Testis (tissue), 3 donors: ENCODE data around the gene ZMYND19. TPM values are rescaled to one million over a fixed set of nuclear protein-coding genes. Genes with fewer than 3 reads are reported as not detected.

Source experiments
- DNase-seq: peaks from one replicate; pipeline ENCODE4 v3.0.0-alpha.2; 2019
- H3K27ac ChIP-seq, 2 donors: fragments of 200-600 bp; sonication (generic); one replicate each; pipeline ENCODE4 v1.5.1; 2019
- H3K27me3 ChIP-seq: fragments of 200-600 bp; sonication (generic); one replicate; pipeline ENCODE4 v1.5.1; 2019
- H3K36me3 ChIP-seq: fragments of 200-600 bp; sonication (generic); one replicate; pipeline ENCODE4 v1.5.1; 2017; ENCODE audit warnings: low read depth; ENCODE audit errors: missing control alignments
- H3K4me1 ChIP-seq: fragments of 200-600 bp; sonication (generic); one replicate; pipeline ENCODE4 v1.5.1; 2019
- H3K4me3 ChIP-seq, 2 donors: fragments of 200-600 bp; sonication (generic); one replicate each; pipeline ENCODE4 v1.5.1; 2017 to 2019
- H3K9me3 ChIP-seq: fragments of 200-600 bp; sonication (generic); one replicate; pipeline ENCODE4 v1.5.1; 2017
- CTCF ChIP-seq, 3 experiments: fragments of 450-650 bp in 2 of 3; fragments of 200-600 bp in 1 of 3; sonication (generic) in 1 of 3; IDR thresholded peaks; one replicate each; pipeline ENCODE4 v1.5.1; 2016 to 2019; ENCODE audit warnings: antibody characterized with exemption in 3 of 3, mild to moderate bottlenecking in 2 of 3, moderate library complexity in 1 of 3
- POLR2A ChIP-seq: fragments of 450-650 bp; IDR thresholded peaks from one replicate; pipeline ENCODE4 v1.6.1; 2017; ENCODE audit warnings: antibody characterized with exemption, mild to moderate bottlenecking, moderate library complexity
- WGBS, 2 donors: methylation state at CpG; one replicate each; pipeline ENCODE4 v1.1.5; 2018; 5-methylcytosine and 5-hydroxymethylcytosine counted together
- intact Hi-C: fragments of 100-400 bp; cut with DNase I; formaldehyde crosslinking; loops from one replicate; pipeline ENCODE4 v1.15.1; 2023; ENCODE audit warnings: low total_unique reads
- polyA plus RNA-seq: library from polyadenylated mRNA; stranded (reverse); fragments of 350-450 nt; fragmentation: Illumina TruSeq; extraction: RNeasy Lipid Tissue Mini Kit (QIAGEN cat#74804); gene quantifications from one replicate; pipeline ENCODE4 v1.2.3, GENCODE V29; 2014; ENCODE audit warnings: low read depth, low replicate concordance; ENCODE audit not compliant: insufficient read depth
- total RNA-seq, 2 donors: library from RNA; depleted of rRNA; stranded (reverse); fragments of >200 nt; gene quantifications; one replicate each; pipeline ENCODE4 v1.2.3, GENCODE V29; 2016

ZMYND19 gene
- total and polyA plus RNA-seq, 3 donors from 2014 or later, result 72.2 to 81.0 (median 73.8) TPM

GRCh38 chr9:137547687-137548543 lies 42.4 kb downstream of the ZMYND19 start:
- Histone ChIP-seq H3K4me3 (no peak overlapping the region), H3K27ac (no peak overlapping the region), H3K36me3 (no peaks in the 10 kb centered on the region), H3K27me3 (no peaks in the 10 kb centered on the region), H3K4me1 (peaks cover 9% of the 10 kb centered on the region), H3K9me3 (no peaks in the 10 kb centered on the region)
- 86 to 87% methylated on average over 11 to 23 of the region's 23 CpGs for WGBS, 2 donors
- no peak for DNase-seq
- intact Hi-C loops, result no loop called here
- no peak for TF ChIP-seq CTCF (IDR thresholded peaks at IDR 0.05)
- no peak for TF ChIP-seq POLR2A

- intact Hi-C loops, result no loop called here
- peaks cover 5% of the 10 kb centered on the region for H3K4me1 ChIP-seq
- no peak overlapping the region for H3K4me3 ChIP-seq
- no peak for TF ChIP-seq CTCF (IDR thresholded peaks at IDR 0.05)
- no peak for TF ChIP-seq POLR2A
- H3K27ac ChIP-seq, result no peak overlapping the region
- no peaks in the 10 kb centered on the region for H3K9me3 ChIP-seq
- no peaks in the 10 kb centered on the region for H3K36me3 ChIP-seq
- no peak for DNase-seq
- WGBS, 2 donors, result 71 to 80% methylated on average over 7 to 10 of the region's 10 CpGs
- no peaks in the 10 kb centered on the region for H3K27me3 ChIP-seq
Measured at GRCh38 chr9:137545123-137545522, 45.2 kb downstream of the ZMYND19 start.

GRCh38 chr9:137544176-137544760 lies 46.0 kb downstream of the ZMYND19 start:
- 85 to 87% methylated on average over 12 of the region's 12 CpGs for WGBS, 2 donors

GRCh38 chr9:137543237-137543963 lies 46.9 kb downstream of the ZMYND19 start:
- WGBS, 2 donors, result 92 to 95% methylated on average over 14 to 25 of the region's 25 CpGs
- DNase-seq, result no peak
- Histone ChIP-seq H3K27me3 (no peaks in the 10 kb centered on the region), H3K27ac (no peak overlapping the region), H3K4me1 (no peaks in the 10 kb centered on the region), H3K9me3 (no peaks in the 10 kb centered on the region), H3K36me3 (no peaks in the 10 kb centered on the region), H3K4me3 (no peak overlapping the region)
- TF ChIP-seq POLR2A, result no peak
- TF ChIP-seq CTCF (IDR thresholded peaks at IDR 0.05), result no peak
- intact Hi-C loops, result no loop called here

More at GRCh38 chr9:137544176-137544760, 46.0 kb downstream of the ZMYND19 start:
- Histone ChIP-seq H3K36me3 (no peaks in the 10 kb centered on the region), H3K9me3 (no peaks in the 10 kb centered on the region), H3K4me1 (no peaks in the 10 kb centered on the region), H3K27me3 (no peaks in the 10 kb centered on the region), H3K4me3 (no peak overlapping the region), H3K27ac (no peak overlapping the region)
- DNase-seq, result no peak
- TF ChIP-seq CTCF (IDR thresholded peaks at IDR 0.05), result no peak
- intact Hi-C loops, result no loop called here
